OCI-LY7 (cell line): ENCODE results near the gene HEXB.

ENCODE experiments used
- CTCF ChIP-seq: fragments of 200-600 bp; sonication (generic); conservative IDR thresholded peaks from 2 replicates; pipeline ENCODE4 v1.5.1; 2014; ENCODE audit warnings: mild to moderate bottlenecking, antibody characterized with exemption, low read length, moderate library complexity, mixed read lengths
- EZH2phosphoT487 ChIP-seq: fragments of 200-600 bp; sonication (generic); IDR thresholded peaks from 2 replicates; pipeline ENCODE4 v1.6.1; 2018; ENCODE audit warnings: low read depth, borderline replicate concordance, mild to moderate bottlenecking, mixed run types, antibody characterized with exemption, low read length, moderate library complexity, mixed read lengths

GRCh38 chr5:74655206-74655605, 29.8 kb upstream of the HEXB start:
- TF ChIP-seq CTCF (no peak), EZH2phosphoT487 (no peak)
